SU-DHL-6 (cell line): ENCODE measurements around the gene TMEM187.

ENCODE experiments used
- H2AFZ ChIP-seq: fragments of 200-600 bp; sonication (generic); 2 replicates; pipeline ENCODE4 v1.6.1; 2014; ENCODE audit warnings: low read depth, mild to moderate bottlenecking, moderate library complexity, mixed read lengths, antibody characterized with exemption, low read length; ENCODE audit not compliant: severe bottlenecking
- H3F3A ChIP-seq: fragments of 200-600 bp; shearing (Covaris generic); 2 replicates; pipeline ENCODE4 v1.6.0; 2016; ENCODE audit warnings: antibody characterized with exemption, mild to moderate bottlenecking; ENCODE audit not compliant: insufficient read depth
- H3K27ac ChIP-seq: fragments of 200-600 bp; sonication (generic); 2 replicates; pipeline ENCODE4 v1.5.1; 2016; ENCODE audit warnings: low read depth, mild to moderate bottlenecking, low read length, moderate library complexity, mixed read lengths
- H3K27me3 ChIP-seq: fragments of 200-600 bp; sonication (generic), shearing (Covaris generic); 2 replicates; pipeline ENCODE4 v1.6.0; 2014; ENCODE audit warnings: mild to moderate bottlenecking, low read length
- H3K36me3 ChIP-seq: fragments of 200-600 bp; sonication (generic); 2 replicates; pipeline ENCODE4 v1.6.1; 2014; ENCODE audit warnings: mild to moderate bottlenecking, low read length, mixed read lengths
- H3K4me2 ChIP-seq: fragments of 300-600, 200-600 bp; shearing (Covaris generic), sonication (generic); 2 replicates; pipeline ENCODE4 v1.6.0; 2014; ENCODE audit warnings: low read length, low read depth, mild to moderate bottlenecking; ENCODE audit not compliant: poor library complexity, severe bottlenecking
- H3K4me3 ChIP-seq: fragments of 200-600 bp; sonication (generic); 2 replicates; pipeline ENCODE4 v1.5.1; 2014; ENCODE audit warnings: antibody characterized with exemption, low read length, mild to moderate bottlenecking, mixed read lengths; ENCODE audit not compliant: insufficient read depth, poor library complexity, severe bottlenecking
- H3K79me2 ChIP-seq: fragments of 200-600 bp; sonication (generic); 2 replicates; pipeline ENCODE4 v1.6.1; 2014; ENCODE audit warnings: mild to moderate bottlenecking, low read length, moderate library complexity; ENCODE audit not compliant: insufficient read depth
- H3K9ac ChIP-seq: fragments of 200-600 bp; sonication (generic); 2 replicates; pipeline ENCODE4 v1.7.0; 2014; ENCODE audit warnings: mild to moderate bottlenecking, low read length
- H3K9me2 ChIP-seq: fragments of 200-600 bp; sonication (generic); replicated peaks from 2 replicates; pipeline ENCODE4 v1.6.1; 2014; ENCODE audit warnings: low read length; ENCODE audit not compliant: insufficient read depth
- H3K9me3 ChIP-seq: fragments of 200-600 bp; sonication (generic); 2 replicates; pipeline ENCODE4 v1.6.1; 2014; ENCODE audit warnings: low read length, mixed read lengths; ENCODE audit not compliant: insufficient read depth
- H4K20me1 ChIP-seq: fragments of 200-600 bp; sonication (generic); 2 replicates; pipeline ENCODE4 v1.6.1; 2014; ENCODE audit warnings: low read depth, mild to moderate bottlenecking, antibody characterized with exemption, low read length, moderate library complexity, mixed read lengths
- EZH2phosphoT487 ChIP-seq: fragments of 200-600 bp; sonication (generic), shearing (Covaris generic); conservative IDR thresholded peaks from 2 replicates; pipeline ENCODE4 v1.6.1; 2018; ENCODE audit warnings: mild to moderate bottlenecking, antibody characterized with exemption, low read length, moderate library complexity, mixed read lengths
- TF ChIP-seq, protein P1 (sequence below): fragments of 200-600 bp; sonication (generic); IDR thresholded peaks from one replicate; pipeline ENCODE4 v1.5.1; 2017; ENCODE audit warnings: antibody characterized with exemption, mild to moderate bottlenecking, low read length, moderate library complexity; ENCODE audit not compliant: insufficient read depth, poor library complexity, severe bottlenecking

Gene TMEM187

GRCh38 chrX:154014429-154015380 is 42.2 kb downstream of the TMEM187 start:
- no peaks in the 10 kb centered on the region for H3K9me3 ChIP-seq
- peaks cover 15% of the 10 kb centered on the region; the same call in 1 of the 2 replicates for H3K79me2 ChIP-seq
- H3K27me3 ChIP-seq: no peaks in the 10 kb centered on the region
- H3K4me2 ChIP-seq: no peak overlapping the region
- no peak overlapping the region for H2AFZ ChIP-seq
- TF ChIP-seq, protein P1, sequence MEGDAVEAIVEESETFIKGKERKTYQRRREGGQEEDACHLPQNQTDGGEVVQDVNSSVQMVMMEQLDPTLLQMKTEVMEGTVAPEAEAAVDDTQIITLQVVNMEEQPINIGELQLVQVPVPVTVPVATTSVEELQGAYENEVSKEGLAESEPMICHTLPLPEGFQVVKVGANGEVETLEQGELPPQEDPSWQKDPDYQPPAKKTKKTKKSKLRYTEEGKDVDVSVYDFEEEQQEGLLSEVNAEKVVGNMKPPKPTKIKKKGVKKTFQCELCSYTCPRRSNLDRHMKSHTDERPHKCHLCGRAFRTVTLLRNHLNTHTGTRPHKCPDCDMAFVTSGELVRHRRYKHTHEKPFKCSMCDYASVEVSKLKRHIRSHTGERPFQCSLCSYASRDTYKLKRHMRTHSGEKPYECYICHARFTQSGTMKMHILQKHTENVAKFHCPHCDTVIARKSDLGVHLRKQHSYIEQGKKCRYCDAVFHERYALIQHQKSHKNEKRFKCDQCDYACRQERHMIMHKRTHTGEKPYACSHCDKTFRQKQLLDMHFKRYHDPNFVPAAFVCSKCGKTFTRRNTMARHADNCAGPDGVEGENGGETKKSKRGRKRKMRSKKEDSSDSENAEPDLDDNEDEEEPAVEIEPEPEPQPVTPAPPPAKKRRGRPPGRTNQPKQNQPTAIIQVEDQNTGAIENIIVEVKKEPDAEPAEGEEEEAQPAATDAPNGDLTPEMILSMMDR: no peak
- TF ChIP-seq EZH2phosphoT487: no peak
- no peaks in the 10 kb centered on the region for H3K36me3 ChIP-seq
- no peaks in the 10 kb centered on the region for H3K9me2 ChIP-seq
- H4K20me1 ChIP-seq: no peaks in the 10 kb centered on the region
- H3F3A ChIP-seq: no peaks in the 10 kb centered on the region
- H3K27ac ChIP-seq: no peak overlapping the region
- H3K9ac ChIP-seq: no peak overlapping the region
- no peak overlapping the region for H3K4me3 ChIP-seq

- Histone ChIP-seq H3K36me3 (no peaks in the 10 kb centered on the region), H3K4me3 (no peak overlapping the region), H3K27ac (no peak overlapping the region), H3K9ac (no peak overlapping the region), H2AFZ (no peak overlapping the region), H3F3A (no peaks in the 10 kb centered on the region), H3K9me2 (no peaks in the 10 kb centered on the region), H3K79me2 (peaks cover 15% of the 10 kb centered on the region; the same call in 1 of the 2 replicates), H3K27me3 (no peaks in the 10 kb centered on the region), H4K20me1 (no peaks in the 10 kb centered on the region), H3K4me2 (no peak overlapping the region), H3K9me3 (no peaks in the 10 kb centered on the region)
- TF ChIP-seq EZH2phosphoT487: no peak
- TF ChIP-seq, protein P1: no peak
Measured at GRCh38 chrX:154015581-154016264, 43.2 kb downstream of the TMEM187 start.

GRCh38 chrX:154016366-154017076 is 44.0 kb downstream of the TMEM187 start:
- H3K9ac ChIP-seq: no peak overlapping the region
- no peaks in the 10 kb centered on the region for H3K9me2 ChIP-seq
- peaks cover 3% of the 10 kb centered on the region for H3F3A ChIP-seq
- TF ChIP-seq, protein P1: no peak
- TF ChIP-seq EZH2phosphoT487: no peak
- peaks cover 15% of the 10 kb centered on the region; the same call in 1 of the 2 replicates for H3K79me2 ChIP-seq
- no peaks in the 10 kb centered on the region for H3K9me3 ChIP-seq
- H3K36me3 ChIP-seq: no peaks in the 10 kb centered on the region
- H3K27me3 ChIP-seq: no peaks in the 10 kb centered on the region
- H4K20me1 ChIP-seq: no peaks in the 10 kb centered on the region
- H3K4me2 ChIP-seq: no peak overlapping the region
- H2AFZ ChIP-seq: no peak overlapping the region
- no peak overlapping the region for H3K27ac ChIP-seq
- no peak overlapping the region for H3K4me3 ChIP-seq
